ENCODE results near the gene KCNMA1. TPM values are rescaled to one million over a fixed set of nuclear protein-coding genes. Genes with fewer than 3 reads are reported as not detected.

Gene KCNMA1
- total and polyA plus RNA-seq, 10 of the 15 experiments (the other 5 are each of a cell fraction or from before 2014, with no cell fraction given) = 8.5 to 77.0 (median 21.3) TPM

DNA sequence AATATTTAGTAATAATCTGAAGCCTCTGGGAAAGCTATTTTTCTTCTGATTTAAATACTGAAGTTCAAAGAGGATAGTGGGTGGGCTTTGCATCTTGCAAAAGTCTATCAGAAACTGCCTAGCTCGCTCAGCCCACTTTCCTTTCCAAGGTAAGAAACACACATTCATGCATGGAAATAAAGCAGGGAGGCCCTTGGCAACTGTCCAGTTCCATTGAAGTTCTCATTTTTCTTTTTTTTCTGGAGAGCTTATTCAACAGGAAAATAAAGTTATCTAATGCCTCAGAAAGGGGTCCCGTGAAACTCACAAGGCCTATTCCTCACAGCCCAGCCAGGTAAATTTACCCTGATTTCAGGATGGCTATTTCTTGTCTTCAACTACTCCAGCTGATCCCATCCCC lies 654.9 kb downstream of the KCNMA1 start:
- H3K4me2 ChIP-seq (ENCODE audit: control insufficient read depth, insufficient read depth) = no peak overlapping the region
- ChIA-PET RAD21 (ENCODE audit: unreplicated experiment) (no interaction called here), CTCF (interaction anchor here (1.0 to 1.5 kb wide), 3 partner anchors 8 to 434 kb away, joined by 3 to 6 read pairs (median 3); no protein-coding TSS in a partner anchor), POLR2A (no interaction called here), SMC1A (ENCODE audit: uncharacterized antibody, unreplicated experiment) (interaction anchor here (1.4 to 1.6 kb wide), 2 partner anchors 19 to 358 kb away, joined by 3 to 4 read pairs; no protein-coding TSS in a partner anchor)
- no peaks in the 10 kb centered on the region for H3K9me3 ChIP-seq (replicated peaks; ENCODE audit: control insufficient read depth, insufficient read depth, low read length)
- no peak overlapping the region for H3K9ac ChIP-seq (ENCODE audit: control insufficient read depth, insufficient read depth, low read length)
- H4K20me1 ChIP-seq (ENCODE audit: control insufficient read depth, insufficient read depth) = no peaks in the 10 kb centered on the region
- no peak overlapping the region for H3K27ac ChIP-seq (ENCODE audit: control insufficient read depth, insufficient read depth)
- H3K79me2 ChIP-seq (ENCODE audit: control insufficient read depth, insufficient read depth, low read length) = no peaks in the 10 kb centered on the region
- H3K27me3 ChIP-seq (replicated peaks in 1 of 2; ENCODE audit: control insufficient read depth in 2 of 2, insufficient read depth in 2 of 2, low read length in 1 of 2) = no peaks in the 10 kb centered on the region; a peak in 1 of 4 replicates
- FAIRE-seq (no peak), ATAC-seq (no peak), DNase-seq (ENCODE audit: low read depth, low spot score) (no peak)
- no TSS peak for BruUV-seq (replicated peaks)
- WGBS (ENCODE audit: insufficient coverage, insufficient replicate concordance, low lambda C conversion rate, missing lambda C conversion rate) = 28% methylated on average over 2 of the region's 2 CpGs
- no peaks in the 10 kb centered on the region for H3K36me3 ChIP-seq (ENCODE audit: control insufficient read depth in 2 of 2, insufficient read depth in 2 of 2, low read length in 1 of 2)
- H3K4me1 ChIP-seq (ENCODE audit: control insufficient read depth, insufficient read depth, low read length) = no peaks in the 10 kb centered on the region
- H2AFZ ChIP-seq (ENCODE audit: control insufficient read depth, low read depth, low read length) = no peak overlapping the region
- in situ Hi-C loops (cut with MboI) (loop anchor here (5.0 to 10.0 kb wide), 2 partner anchors 348 to 435 kb away; no protein-coding TSS in a partner anchor), intact Hi-C loops (cut with micrococcal nuclease; ENCODE audit: unreplicated experiment) (loop anchor here (5.0 to 10.0 kb wide), 3 partner anchors 228 to 745 kb away; no protein-coding TSS in a partner anchor)
- H3K4me3 ChIP-seq = no peak overlapping the region
- TF ChIP-seq KLF5 (IDR thresholded peaks at IDR 0.05; ENCODE audit: partially characterized antibody) = no peak
- TF ChIP-seq ZSCAN29 (IDR thresholded peaks at IDR 0.05) = no peak
- no peak for TF ChIP-seq CHD1 (IDR thresholded peaks at IDR 0.05; ENCODE audit: low read depth, low read length)
- TF ChIP-seq HCFC1 (IDR thresholded peaks at IDR 0.05; ENCODE audit: low read length) = no peak
- TF ChIP-seq, protein P1, sequence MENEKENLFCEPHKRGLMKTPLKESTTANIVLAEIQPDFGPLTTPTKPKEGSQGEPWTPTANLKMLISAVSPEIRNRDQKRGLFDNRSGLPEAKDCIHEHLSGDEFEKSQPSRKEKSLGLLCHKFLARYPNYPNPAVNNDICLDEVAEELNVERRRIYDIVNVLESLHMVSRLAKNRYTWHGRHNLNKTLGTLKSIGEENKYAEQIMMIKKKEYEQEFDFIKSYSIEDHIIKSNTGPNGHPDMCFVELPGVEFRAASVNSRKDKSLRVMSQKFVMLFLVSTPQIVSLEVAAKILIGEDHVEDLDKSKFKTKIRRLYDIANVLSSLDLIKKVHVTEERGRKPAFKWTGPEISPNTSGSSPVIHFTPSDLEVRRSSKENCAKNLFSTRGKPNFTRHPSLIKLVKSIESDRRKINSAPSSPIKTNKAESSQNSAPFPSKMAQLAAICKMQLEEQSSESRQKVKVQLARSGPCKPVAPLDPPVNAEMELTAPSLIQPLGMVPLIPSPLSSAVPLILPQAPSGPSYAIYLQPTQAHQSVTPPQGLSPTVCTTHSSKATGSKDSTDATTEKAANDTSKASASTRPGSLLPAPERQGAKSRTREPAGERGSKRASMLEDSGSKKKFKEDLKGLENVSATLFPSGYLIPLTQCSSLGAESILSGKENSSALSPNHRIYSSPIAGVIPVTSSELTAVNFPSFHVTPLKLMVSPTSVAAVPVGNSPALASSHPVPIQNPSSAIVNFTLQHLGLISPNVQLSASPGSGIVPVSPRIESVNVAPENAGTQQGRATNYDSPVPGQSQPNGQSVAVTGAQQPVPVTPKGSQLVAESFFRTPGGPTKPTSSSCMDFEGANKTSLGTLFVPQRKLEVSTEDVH (IDR thresholded peaks at IDR 0.05; ENCODE audit: low read depth, partially characterized antibody) = no peak
- no peak for TF ChIP-seq HDAC2 (IDR thresholded peaks at IDR 0.05)
- no peak for TF ChIP-seq NRF1 (conservative IDR thresholded peaks at IDR 0.05; ENCODE audit: low read depth, low read length)
- TF ChIP-seq, protein P2, sequence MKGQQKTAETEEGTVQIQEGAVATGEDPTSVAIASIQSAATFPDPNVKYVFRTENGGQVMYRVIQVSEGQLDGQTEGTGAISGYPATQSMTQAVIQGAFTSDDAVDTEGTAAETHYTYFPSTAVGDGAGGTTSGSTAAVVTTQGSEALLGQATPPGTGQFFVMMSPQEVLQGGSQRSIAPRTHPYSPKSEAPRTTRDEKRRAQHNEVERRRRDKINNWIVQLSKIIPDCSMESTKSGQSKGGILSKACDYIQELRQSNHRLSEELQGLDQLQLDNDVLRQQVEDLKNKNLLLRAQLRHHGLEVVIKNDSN (IDR thresholded peaks at IDR 0.05; ENCODE audit: borderline replicate concordance, extremely low read length, insufficient read depth, low read depth, low read length) = no peak
